ENCODE data around the gene EXOC6B.

- TF ChIP-seq, protein P1, sequence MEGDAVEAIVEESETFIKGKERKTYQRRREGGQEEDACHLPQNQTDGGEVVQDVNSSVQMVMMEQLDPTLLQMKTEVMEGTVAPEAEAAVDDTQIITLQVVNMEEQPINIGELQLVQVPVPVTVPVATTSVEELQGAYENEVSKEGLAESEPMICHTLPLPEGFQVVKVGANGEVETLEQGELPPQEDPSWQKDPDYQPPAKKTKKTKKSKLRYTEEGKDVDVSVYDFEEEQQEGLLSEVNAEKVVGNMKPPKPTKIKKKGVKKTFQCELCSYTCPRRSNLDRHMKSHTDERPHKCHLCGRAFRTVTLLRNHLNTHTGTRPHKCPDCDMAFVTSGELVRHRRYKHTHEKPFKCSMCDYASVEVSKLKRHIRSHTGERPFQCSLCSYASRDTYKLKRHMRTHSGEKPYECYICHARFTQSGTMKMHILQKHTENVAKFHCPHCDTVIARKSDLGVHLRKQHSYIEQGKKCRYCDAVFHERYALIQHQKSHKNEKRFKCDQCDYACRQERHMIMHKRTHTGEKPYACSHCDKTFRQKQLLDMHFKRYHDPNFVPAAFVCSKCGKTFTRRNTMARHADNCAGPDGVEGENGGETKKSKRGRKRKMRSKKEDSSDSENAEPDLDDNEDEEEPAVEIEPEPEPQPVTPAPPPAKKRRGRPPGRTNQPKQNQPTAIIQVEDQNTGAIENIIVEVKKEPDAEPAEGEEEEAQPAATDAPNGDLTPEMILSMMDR (IDR thresholded peaks at IDR 0.05) = no peak
- TF ChIP-seq EP300 (IDR thresholded peaks at IDR 0.05; ENCODE audit: low read depth) = no peak
Measured at GRCh38 chr2:72205504-72205881, 620.3 kb downstream of the EXOC6B start.
